Fibroblast of the aortic adventitia (primary cell): Measurements from ENCODE around the gene ACSM2B. TPM values are rescaled to one million over a fixed set of nuclear protein-coding genes. Genes with fewer than 3 reads are reported as not detected.
"Not testable (repeated sequence)": the region's sequence is repeated elsewhere in the genome, so short reads cannot be mapped to it uniquely, and the experiment has no call there.

ENCODE experiments used
- DNase-seq: peaks from one replicate; pipeline ENCODE4 v3.0.0-alpha.2; 2010; ENCODE audit warnings: low read depth
- H3K4me3 ChIP-seq: 2 replicates; pipeline ENCODE4 v1.5.1; 2011; ENCODE audit warnings: low read depth, mild to moderate bottlenecking, control low read depth, low read length, moderate library complexity
- total RNA-seq: library from RNA; depleted of rRNA; stranded (reverse); fragments of >200 nt; gene quantifications from 2 replicates; pipeline ENCODE4 v1.2.3, GENCODE V29; 2012; ENCODE audit warnings: low replicate concordance
- TF ChIP-seq, protein P1 (sequence below): IDR thresholded peaks from 2 replicates; pipeline ENCODE4 v1.5.1; 2011; ENCODE audit warnings: mild to moderate bottlenecking, low read length, control low read depth, inconsistent platforms; ENCODE audit not compliant: insufficient read depth

ACSM2B gene
- total RNA-seq, 1 donor, result not detected

DNA sequence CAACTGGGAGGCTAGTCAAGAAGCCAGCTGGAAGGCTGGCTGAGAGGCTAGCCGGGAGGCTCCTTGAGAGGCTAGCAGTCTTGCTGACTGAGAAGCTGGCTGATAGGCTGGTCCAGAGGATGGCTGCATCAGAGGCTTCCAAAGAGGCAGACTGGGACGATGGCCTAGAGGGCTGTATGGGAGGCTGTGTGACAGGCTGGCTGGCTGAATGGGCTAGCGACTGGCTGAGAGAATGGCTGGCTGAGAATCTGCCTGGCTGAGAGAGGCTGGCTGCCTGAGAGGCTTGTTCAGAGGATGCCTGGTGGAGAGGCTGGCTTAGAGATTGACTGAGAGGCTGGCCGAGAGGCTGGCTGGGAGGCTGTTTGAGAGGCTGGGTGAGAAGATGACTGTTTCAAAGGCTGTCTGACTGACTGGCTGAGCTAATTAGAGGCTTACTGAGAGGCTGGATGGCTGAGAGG is 34.8 kb upstream of the ACSM2B start:
- DNase-seq, result no peak
- TF ChIP-seq, protein P1, sequence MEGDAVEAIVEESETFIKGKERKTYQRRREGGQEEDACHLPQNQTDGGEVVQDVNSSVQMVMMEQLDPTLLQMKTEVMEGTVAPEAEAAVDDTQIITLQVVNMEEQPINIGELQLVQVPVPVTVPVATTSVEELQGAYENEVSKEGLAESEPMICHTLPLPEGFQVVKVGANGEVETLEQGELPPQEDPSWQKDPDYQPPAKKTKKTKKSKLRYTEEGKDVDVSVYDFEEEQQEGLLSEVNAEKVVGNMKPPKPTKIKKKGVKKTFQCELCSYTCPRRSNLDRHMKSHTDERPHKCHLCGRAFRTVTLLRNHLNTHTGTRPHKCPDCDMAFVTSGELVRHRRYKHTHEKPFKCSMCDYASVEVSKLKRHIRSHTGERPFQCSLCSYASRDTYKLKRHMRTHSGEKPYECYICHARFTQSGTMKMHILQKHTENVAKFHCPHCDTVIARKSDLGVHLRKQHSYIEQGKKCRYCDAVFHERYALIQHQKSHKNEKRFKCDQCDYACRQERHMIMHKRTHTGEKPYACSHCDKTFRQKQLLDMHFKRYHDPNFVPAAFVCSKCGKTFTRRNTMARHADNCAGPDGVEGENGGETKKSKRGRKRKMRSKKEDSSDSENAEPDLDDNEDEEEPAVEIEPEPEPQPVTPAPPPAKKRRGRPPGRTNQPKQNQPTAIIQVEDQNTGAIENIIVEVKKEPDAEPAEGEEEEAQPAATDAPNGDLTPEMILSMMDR, result no peak
- H3K4me3 ChIP-seq, result no peak overlapping the region

DNA sequence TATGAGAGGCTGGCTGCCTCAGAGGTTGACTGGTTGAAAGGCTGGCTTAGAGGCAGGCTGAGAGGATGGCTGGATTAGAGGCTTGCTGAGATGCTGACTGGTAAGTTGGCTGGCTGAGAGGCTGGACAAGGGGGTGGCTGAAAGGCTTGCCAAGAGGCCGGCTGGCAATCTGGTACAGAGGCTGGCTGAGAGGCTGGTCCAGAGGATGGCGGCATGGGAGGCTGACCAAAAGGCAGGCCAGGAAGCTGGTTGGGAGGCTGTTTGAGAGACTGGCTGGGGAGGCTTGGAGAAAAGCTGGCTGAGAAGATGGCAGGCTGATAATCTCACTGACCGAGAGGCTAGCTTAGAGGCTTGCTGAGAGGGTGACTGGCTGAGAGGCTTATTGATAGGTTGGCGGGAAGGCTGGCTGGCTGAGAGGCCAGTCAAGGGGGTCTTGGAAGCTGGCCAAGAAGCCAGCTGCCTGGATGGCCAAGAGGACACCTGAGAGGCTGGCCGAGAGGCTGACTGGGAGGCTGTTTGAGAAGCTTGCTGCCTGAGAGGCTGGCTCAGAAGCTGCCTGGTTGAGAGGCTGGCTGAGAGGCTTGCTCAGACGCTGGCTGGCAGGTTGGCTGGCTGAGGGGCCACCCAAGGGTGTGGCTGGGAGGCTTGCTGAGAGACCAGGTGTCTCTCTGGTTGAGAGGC is 34.2 kb upstream of the ACSM2B start:
- TF ChIP-seq, protein P1, result no peak
- no peak for DNase-seq
- no peak overlapping the region for H3K4me3 ChIP-seq

DNA sequence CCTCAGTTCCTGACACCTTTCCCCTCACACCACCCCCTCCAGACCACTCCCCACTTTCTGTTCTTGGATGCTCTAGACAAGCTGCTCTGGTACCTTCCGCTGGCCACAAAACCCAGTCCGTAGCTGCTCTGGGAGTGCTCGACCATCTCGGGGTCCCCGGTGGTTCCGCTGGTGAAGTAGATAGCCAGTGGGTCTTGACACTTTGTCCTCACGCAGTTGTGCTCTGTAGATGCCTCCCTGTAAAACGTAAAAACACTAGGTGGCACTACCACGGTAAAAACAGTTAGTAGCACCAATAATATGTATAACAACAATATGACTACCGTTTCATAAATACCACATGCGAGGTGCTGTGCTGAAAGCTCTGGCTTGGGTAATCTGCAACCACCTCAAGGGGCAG is 26.0 kb upstream of the ACSM2B start:
- not testable (repeated sequence) for DNase-seq

DNA sequence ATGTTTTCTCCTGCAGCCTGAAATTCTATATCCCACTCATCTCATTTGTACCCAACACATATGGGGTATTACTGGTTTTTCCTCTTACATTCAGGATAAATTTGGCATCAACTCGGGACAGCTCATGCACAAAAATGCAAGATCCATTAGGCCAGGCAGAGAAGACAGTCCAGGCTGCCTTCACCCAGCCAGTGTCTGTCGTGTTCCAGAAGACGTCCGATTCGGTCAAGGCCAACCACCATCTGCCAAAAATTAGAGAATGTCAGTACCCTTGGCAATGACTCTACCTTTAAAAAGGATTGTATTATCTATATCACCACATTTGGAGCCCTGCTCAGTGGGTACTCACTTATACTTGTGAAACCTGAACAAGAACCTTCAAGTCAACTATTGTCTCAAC is 23.3 kb upstream of the ACSM2B start:
- not testable (repeated sequence) for DNase-seq, H3K4me3 ChIP-seq

More for the DNA sequence above, 26.0 kb upstream of the ACSM2B start:
- not testable (repeated sequence) for H3K4me3 ChIP-seq

DNA sequence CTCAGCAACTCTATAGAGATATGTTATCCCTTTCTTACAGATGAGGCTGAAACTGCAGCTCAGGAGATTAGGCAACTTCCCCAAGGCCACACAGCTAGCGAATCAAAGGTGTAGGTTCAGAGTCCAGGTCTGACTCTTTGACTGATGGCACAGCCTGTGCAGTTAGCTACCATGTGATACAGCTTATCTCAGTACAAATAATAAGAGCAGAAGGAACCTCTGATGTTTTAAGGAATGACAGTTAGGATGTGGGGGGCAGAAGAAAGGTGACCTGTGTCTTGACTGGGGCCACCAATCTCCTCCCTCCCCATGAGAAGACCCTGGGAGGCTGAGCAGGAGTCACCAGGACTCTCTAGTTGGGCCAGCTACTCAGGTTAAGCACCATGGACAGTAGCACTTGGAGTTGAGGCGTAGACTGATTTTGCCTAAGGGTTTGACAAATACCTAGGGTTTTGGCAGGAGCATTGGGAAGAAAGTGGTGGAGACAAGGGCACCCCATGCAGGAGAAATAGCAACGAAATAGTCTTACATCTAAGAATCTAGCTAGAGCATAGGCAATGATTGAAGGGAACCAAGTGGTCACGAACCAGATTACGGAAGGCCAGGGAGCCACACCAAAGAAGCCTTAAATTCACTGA is 22.8 kb upstream of the ACSM2B start:
- no peak overlapping the region for H3K4me3 ChIP-seq
- DNase-seq, result no peak
- TF ChIP-seq, protein P1, result no peak

DNA sequence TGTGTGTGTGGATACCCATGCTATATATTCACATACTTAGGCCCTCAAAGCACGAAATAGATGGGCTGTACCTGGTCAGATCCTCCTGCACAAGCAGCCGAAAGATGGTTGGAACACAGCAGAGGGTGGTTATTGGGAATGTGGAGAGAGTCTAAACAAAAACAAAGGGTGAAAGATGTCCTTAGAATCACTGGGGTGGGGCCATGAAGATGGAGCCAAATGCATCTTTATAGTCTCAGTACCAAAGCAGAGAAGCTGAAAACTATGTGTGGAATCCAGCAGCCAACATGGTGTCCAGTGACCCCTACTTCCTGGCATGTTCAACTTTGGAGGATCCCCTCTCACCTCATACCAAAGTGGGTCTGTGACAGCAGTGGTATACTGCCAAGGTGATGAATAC is 19.5 kb upstream of the ACSM2B start:
- H3K4me3 ChIP-seq, DNase-seq: not testable (repeated sequence)

DNA sequence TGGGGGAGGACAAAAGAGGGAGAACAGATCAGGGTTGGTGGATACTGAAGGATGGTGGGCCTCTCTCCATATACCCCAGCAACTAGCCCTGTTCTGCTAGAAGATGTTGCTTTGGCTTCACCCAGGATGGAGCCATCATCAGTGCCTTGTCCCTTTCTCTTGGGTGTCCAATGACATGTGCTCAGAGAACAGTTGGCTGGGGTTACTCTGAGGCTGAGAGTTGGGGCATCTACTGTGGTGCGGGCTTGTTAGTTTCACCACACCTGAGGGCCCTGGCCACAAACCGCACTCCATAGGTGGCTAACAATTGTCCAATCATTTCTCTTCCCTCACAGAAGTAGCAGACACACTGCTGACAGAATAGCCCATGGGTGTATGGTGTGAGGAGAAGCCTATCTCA is 18.9 kb upstream of the ACSM2B start:
- not testable (repeated sequence) for H3K4me3 ChIP-seq, DNase-seq

DNA sequence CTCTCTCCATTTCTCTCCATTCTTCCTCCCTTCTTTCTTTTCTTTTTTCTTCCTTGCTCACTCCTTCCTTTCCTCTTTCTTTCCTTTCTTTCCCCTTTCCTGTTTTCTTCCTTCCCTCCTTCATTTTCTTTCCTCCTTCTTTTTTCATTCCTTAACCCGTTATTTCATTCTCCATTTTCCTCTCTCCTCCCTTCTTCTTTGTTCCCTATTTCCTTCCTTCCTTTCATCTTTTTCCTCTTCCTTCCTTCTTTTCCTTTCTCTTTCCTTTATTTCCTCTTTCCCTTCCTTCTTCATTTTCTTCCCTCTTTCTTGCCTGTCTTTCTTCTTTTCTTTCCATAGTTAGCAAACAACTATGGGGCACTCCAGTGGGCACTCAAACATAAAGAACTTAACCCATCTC is 16.6 kb upstream of the ACSM2B start:
- H3K4me3 ChIP-seq, DNase-seq: not testable (repeated sequence)

DNA sequence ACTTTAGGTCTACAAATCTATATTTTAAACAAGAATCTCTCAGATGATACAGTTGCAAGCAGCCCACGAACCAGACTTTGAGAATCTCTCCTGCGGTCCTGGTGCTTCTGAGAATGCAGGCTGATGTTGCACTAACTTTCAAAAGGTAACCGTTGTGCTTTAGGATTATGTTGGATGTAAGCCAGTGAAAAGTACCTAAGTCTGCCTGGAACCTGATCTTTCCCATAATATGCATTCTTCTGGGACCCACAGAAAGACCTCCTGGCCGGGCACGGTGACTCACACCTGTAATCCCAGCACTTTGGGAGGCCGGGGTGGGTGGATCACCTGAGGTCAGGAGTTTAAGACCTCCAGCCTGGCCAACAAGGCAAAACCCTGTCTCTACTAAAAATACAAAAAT is 13.3 kb upstream of the ACSM2B start:
- not testable (repeated sequence) for DNase-seq, H3K4me3 ChIP-seq

DNA sequence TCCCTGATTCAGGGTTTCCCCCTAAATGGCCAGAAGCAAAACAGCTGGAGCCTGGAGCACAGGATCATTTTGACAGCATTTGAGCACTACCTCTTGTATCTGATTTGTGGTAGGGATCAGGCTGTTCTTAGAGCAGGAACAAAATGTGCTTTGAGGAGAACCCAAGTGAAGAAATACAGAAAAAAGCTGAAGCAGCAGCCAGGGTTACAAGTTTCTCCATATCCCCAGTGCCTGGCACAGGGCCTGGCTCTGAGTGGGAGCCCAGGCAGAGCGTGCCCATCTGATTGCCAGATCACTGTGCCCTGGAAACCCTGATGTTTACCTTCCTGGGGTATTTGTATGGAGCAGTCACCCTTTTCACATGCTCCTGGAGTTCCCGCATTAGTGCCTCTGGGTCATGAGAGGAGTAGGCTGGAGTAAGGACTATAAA is 11.5 kb upstream of the ACSM2B start:
- not testable (repeated sequence) for H3K4me3 ChIP-seq, DNase-seq

DNA sequence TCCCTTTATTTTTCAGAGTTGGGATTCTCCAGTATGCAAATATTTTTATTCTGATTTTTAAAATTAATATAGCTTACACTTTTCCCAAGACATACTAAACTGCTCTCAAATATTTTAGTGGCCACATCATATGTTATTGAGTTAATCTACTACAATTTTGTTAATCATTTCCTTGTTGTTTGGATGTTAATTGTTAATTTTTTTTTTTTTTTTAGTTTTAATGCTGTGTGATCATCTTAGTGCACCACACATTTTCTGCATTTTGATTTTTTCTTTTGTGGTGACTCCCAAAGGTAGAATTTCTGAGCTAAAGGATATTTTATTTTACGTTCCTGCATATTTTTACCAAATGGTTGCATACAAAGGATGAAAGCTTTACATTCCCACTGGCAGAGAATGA is 10.5 kb upstream of the ACSM2B start:
- not testable (repeated sequence) for DNase-seq, H3K4me3 ChIP-seq

DNA sequence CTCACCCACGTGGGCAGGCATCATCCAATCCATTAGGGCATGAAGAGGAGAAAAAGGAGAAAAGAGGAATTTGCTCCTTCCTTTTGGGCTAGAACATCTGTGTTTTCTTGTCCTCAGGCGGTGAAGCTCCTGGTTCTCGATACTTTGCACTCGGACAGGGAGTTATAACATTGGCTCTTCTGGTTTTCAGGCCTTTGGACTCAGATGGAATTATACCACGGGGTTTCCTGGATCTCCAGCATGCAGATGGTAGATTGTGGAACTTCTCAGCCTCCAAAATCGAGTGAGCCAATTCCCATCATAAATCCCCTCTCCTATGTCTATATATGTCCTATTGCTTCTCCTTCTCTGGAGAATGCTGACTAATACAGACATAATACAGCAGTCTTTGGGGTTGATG is 9.9 kb upstream of the ACSM2B start:
- DNase-seq, H3K4me3 ChIP-seq: not testable (repeated sequence)

DNA sequence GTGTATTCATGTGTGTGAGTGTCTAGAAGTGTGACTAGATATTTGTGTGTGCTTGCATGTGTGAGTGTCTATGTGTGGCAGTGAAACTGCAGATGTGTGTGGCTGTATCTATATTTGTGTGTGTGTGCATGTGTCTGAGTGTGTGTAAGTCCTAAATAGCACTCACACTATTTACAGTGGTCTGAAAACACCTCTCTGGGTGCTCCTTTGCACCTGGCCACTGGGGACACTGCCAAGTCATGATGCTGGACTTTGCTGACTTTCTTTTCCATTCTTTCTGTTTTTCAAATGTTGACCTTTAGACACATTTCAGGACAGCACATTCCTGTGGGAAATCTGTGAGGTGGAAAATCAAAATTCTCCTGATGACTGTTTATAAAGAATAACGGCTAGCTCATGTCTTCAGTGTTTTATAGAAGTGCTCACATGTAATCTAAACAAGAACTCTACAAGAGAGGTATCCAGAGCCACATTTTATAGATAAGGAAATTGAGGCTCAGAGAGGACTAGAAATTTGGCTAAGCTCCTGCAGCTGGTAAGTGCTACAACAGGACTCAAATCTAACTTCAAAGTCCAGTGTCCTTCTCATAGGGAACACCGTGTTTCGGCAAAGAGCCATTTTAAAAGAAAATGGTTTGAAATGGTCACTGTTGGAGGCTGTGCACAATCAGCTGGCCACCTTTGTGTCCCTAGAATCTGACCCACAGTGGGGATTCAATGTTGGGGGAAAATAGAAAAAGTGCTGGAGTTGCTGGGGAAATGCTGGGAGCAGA is 4.5 kb upstream of the ACSM2B start:
- DNase-seq, H3K4me3 ChIP-seq: not testable (repeated sequence)

DNA sequence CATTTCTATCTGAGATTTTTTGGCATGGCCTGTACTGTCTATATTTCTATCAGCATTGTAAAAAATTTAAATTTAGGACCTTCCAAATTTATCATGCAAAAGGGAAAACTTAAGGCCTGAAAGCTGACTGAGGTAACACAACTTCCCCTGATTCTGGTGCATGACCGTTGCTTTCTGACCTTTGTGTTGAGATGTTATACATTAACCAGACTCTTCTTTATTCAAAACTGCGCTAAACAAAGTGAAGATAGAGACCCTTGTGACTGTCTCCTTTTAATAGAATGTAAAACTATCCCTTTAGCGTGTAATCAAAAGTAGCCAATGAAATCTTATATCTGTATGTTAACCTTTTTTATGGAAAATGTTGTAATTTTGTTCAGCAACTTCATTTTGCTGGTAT is 1.9 kb upstream of the ACSM2B start:
- not testable (repeated sequence) for DNase-seq, H3K4me3 ChIP-seq

DNA sequence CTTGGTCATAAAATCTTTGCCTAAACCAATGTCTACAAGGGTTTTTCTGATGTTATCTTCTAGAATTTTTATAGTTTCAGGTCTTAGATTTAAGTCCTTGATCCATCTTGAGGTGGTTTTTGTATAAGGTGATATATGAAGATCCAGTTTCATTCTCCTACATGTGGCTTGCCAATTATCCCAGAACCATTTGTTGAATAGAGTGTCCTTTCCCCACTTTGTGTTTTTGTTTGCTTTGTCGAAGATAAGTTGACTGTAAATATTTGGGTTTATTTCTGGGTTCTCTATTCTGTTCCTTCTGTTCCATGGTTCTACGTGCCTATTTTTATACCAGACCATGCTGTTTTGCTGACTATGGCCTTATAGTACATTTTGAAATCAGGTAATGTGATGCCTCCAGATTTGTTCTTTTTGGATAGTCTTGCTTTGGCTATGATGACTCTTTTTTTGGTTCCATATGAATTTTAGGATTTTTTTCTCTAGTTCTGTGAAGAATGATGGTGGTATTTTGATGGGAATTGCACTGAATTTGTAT is 7.0 kb downstream of the ACSM2B start:
- DNase-seq, H3K4me3 ChIP-seq: not testable (repeated sequence)
